ENCODE results near the gene RAMP2. TPM values are rescaled to one million over a fixed set of nuclear protein-coding genes. Genes with fewer than 3 reads are reported as not detected.

Gene RAMP2
- total and polyA plus RNA-seq, 2 experiments from 2014 or later = 8.8 to 29.5 TPM

DNA sequence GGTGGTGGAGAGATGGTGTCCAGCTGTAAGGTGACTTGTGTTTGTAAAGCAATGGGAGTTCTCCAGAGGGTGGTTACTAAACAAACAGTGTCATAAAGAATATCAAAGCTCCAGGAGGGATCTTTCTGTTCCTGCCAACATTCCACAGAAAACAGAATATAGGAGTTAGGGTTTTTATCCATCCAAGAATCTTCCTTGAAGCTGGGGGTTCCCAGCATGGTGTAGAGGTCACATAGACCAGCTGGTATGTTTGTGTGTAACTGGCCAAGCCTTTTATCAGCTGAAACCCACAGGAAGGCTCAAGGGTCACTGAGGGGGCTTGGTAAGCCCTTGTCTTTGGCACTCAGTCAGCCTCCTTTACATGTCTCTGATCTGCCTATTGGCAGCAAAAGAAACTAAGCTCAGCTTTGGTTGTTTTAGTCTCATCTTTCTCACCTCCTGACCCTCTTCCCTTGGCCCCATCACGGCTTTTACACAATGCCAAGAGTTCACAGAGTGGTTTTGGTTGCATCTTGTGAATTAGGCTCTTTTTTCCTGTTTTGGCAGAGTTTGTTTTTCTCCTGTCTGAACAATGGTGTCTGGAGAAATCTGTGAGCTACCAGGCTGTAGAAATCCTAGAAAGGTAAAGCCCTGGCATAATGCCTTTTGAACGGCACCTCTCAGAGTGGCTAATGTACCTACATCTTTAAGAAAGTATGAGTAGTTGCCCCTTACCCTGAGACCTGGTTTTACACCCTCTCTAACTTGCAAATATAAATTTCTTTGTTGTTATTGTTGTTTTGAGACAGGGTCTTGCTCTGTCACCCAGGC lies 42.3 kb downstream of the RAMP2 start:
- Mint-ChIP-seq H3K4me1 (no peaks in the 10 kb centered on the region), H3K4me3 (no peak overlapping the region), H3K27me3 (ENCODE audit: insufficient read depth, low read depth, poor library complexity) (peaks cover 20% of the 10 kb centered on the region), H3K36me3 (ENCODE audit: low read depth) (peaks cover 6% of the 10 kb centered on the region; the same call in 2 of the 3 replicates), H3K9me3 (peaks cover 14% of the 10 kb centered on the region), H3K27ac (no peak overlapping the region)
- no peak overlapping the region for H3K4me3 ChIP-seq
- DNase-seq (ENCODE audit: low spot score) (no peak), ATAC-seq (no peak)
- no peak overlapping the region for H2AFZ ChIP-seq
- TF ChIP-seq ZNF331 (CRISPR knock-in tag; IDR thresholded peaks at IDR 0.05; ENCODE audit: low read depth) (no peak), STAT1 (IDR thresholded peaks at IDR 0.05; ENCODE audit: unreplicated experiment) (no peak), EZH2phosphoT487 (IDR thresholded peaks at IDR 0.05; ENCODE audit: unreplicated experiment) (no peak), ZNF114 (CRISPR knock-in tag; IDR thresholded peaks at IDR 0.05) (no peak), NANOG (IDR thresholded peaks at IDR 0.05; ENCODE audit: borderline replicate concordance) (no peak)
- TF ChIP-seq, protein P1, sequence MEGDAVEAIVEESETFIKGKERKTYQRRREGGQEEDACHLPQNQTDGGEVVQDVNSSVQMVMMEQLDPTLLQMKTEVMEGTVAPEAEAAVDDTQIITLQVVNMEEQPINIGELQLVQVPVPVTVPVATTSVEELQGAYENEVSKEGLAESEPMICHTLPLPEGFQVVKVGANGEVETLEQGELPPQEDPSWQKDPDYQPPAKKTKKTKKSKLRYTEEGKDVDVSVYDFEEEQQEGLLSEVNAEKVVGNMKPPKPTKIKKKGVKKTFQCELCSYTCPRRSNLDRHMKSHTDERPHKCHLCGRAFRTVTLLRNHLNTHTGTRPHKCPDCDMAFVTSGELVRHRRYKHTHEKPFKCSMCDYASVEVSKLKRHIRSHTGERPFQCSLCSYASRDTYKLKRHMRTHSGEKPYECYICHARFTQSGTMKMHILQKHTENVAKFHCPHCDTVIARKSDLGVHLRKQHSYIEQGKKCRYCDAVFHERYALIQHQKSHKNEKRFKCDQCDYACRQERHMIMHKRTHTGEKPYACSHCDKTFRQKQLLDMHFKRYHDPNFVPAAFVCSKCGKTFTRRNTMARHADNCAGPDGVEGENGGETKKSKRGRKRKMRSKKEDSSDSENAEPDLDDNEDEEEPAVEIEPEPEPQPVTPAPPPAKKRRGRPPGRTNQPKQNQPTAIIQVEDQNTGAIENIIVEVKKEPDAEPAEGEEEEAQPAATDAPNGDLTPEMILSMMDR (conservative IDR thresholded peaks at IDR 0.05; ENCODE audit: low read depth in 2 of 2) = no peak
- TF ChIP-seq, protein P2, sequence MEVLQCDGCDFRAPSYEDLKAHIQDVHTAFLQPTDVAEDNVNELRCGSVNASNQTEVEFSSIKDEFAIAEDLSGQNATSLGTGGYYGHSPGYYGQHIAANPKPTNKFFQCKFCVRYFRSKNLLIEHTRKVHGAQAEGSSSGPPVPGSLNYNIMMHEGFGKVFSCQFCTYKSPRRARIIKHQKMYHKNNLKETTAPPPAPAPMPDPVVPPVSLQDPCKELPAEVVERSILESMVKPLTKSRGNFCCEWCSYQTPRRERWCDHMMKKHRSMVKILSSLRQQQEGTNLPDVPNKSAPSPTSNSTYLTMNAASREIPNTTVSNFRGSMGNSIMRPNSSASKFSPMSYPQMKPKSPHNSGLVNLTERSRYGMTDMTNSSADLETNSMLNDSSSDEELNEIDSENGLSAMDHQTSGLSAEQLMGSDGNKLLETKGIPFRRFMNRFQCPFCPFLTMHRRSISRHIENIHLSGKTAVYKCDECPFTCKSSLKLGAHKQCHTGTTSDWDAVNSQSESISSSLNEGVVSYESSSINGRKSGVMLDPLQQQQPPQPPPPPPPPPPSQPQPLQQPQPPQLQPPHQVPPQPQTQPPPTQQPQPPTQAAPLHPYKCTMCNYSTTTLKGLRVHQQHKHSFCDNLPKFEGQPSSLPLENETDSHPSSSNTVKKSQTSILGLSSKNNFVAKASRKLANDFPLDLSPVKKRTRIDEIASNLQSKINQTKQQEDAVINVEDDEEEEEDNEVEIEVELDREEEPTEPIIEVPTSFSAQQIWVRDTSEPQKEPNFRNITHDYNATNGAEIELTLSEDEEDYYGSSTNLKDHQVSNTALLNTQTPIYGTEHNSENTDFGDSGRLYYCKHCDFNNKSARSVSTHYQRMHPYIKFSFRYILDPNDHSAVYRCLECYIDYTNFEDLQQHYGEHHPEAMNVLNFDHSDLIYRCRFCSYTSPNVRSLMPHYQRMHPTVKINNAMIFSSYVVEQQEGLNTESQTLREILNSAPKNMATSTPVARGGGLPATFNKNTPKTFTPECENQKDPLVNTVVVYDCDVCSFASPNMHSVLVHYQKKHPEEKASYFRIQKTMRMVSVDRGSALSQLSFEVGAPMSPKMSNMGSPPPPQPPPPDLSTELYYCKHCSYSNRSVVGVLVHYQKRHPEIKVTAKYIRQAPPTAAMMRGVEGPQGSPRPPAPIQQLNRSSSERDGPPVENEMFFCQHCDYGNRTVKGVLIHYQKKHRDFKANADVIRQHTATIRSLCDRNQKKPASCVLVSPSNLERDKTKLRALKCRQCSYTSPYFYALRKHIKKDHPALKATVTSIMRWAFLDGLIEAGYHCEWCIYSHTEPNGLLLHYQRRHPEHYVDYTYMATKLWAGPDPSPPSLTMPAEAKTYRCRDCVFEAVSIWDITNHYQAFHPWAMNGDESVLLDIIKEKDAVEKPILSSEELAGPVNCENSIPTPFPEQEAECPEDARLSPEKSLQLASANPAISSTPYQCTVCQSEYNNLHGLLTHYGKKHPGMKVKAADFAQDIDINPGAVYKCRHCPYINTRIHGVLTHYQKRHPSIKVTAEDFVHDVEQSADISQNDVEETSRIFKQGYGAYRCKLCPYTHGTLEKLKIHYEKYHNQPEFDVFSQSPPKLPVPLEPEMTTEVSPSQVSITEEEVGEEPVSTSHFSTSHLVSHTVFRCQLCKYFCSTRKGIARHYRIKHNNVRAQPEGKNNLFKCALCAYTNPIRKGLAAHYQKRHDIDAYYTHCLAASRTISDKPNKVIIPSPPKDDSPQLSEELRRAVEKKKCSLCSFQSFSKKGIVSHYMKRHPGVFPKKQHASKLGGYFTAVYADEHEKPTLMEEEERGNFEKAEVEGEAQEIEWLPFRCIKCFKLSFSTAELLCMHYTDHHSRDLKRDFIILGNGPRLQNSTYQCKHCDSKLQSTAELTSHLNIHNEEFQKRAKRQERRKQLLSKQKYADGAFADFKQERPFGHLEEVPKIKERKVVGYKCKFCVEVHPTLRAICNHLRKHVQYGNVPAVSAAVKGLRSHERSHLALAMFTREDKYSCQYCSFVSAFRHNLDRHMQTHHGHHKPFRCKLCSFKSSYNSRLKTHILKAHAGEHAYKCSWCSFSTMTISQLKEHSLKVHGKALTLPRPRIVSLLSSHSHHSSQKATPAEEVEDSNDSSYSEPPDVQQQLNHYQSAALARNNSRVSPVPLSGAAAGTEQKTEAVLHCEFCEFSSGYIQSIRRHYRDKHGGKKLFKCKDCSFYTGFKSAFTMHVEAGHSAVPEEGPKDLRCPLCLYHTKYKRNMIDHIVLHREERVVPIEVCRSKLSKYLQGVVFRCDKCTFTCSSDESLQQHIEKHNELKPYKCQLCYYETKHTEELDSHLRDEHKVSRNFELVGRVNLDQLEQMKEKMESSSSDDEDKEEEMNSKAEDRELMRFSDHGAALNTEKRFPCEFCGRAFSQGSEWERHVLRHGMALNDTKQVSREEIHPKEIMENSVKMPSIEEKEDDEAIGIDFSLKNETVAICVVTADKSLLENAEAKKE (CRISPR knock-in tag; IDR thresholded peaks at IDR 0.05) = no peak
- TF ChIP-seq, protein P3, sequence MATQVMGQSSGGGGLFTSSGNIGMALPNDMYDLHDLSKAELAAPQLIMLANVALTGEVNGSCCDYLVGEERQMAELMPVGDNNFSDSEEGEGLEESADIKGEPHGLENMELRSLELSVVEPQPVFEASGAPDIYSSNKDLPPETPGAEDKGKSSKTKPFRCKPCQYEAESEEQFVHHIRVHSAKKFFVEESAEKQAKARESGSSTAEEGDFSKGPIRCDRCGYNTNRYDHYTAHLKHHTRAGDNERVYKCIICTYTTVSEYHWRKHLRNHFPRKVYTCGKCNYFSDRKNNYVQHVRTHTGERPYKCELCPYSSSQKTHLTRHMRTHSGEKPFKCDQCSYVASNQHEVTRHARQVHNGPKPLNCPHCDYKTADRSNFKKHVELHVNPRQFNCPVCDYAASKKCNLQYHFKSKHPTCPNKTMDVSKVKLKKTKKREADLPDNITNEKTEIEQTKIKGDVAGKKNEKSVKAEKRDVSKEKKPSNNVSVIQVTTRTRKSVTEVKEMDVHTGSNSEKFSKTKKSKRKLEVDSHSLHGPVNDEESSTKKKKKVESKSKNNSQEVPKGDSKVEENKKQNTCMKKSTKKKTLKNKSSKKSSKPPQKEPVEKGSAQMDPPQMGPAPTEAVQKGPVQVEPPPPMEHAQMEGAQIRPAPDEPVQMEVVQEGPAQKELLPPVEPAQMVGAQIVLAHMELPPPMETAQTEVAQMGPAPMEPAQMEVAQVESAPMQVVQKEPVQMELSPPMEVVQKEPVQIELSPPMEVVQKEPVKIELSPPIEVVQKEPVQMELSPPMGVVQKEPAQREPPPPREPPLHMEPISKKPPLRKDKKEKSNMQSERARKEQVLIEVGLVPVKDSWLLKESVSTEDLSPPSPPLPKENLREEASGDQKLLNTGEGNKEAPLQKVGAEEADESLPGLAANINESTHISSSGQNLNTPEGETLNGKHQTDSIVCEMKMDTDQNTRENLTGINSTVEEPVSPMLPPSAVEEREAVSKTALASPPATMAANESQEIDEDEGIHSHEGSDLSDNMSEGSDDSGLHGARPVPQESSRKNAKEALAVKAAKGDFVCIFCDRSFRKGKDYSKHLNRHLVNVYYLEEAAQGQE (IDR thresholded peaks at IDR 0.05; ENCODE audit: unreplicated experiment) = no peak
- no peaks in the 10 kb centered on the region for H3K4me1 ChIP-seq (ENCODE audit: insufficient read depth)
- peaks cover 18% of the 10 kb centered on the region for H3K27me3 ChIP-seq (ENCODE audit: insufficient read depth)
- H3K9me2 ChIP-seq (ENCODE audit: insufficient read depth) = no peaks in the 10 kb centered on the region
- H3K4me2 ChIP-seq = no peak overlapping the region
- H3K36me3 ChIP-seq (ENCODE audit: insufficient read depth) = no peaks in the 10 kb centered on the region
- no peaks in the 10 kb centered on the region for H4K20me1 ChIP-seq (replicated peaks; ENCODE audit: insufficient read depth)
- no peak overlapping the region for H3K27ac ChIP-seq (ENCODE audit: low read depth)
- no peaks in the 10 kb centered on the region for H3K79me2 ChIP-seq (replicated peaks; ENCODE audit: insufficient read depth)
- H3F3A ChIP-seq (replicated peaks; ENCODE audit: low read depth) = no peaks in the 10 kb centered on the region
